ENCODE results near the gene ATP1B1. TPM values are rescaled to one million over a fixed set of nuclear protein-coding genes. Genes with fewer than 3 reads are reported as not detected.

ATP1B1 gene
- total and polyA plus RNA-seq, 2 experiments from 2014 or later: 51.0 to 73.4 TPM

DNA sequence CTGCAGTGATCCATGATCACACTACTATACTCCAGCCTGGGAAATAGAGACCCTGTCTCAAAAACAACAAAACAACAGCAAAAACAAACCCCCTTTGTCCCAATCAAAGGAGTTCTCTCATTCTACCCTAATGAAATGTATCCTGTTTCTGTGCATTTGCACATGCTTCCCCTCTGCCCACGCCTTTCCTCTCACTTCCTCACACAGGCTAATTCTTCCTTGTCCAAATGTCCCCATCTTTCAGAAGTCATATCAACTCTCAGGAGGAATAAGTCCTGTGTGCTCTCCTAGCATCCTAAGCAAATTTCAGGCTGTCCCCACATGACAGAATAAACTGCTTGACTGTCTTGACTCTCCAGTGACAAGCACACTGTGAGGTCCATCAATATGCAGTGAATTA, 8.1 kb upstream of the ATP1B1 start:
- Histone ChIP-seq H3K4me3 (no peak overlapping the region), H3K9me2 (ENCODE audit: insufficient read depth) (no peaks in the 10 kb centered on the region; the same call in 1 of the 2 replicates), H3K36me3 (ENCODE audit: insufficient read depth) (no peaks in the 10 kb centered on the region), H3K4me1 (ENCODE audit: insufficient read depth) (no peaks in the 10 kb centered on the region), H3F3A (replicated peaks; ENCODE audit: low read depth) (no peaks in the 10 kb centered on the region), H2AFZ (no peak overlapping the region), H4K20me1 (replicated peaks; ENCODE audit: insufficient read depth) (no peaks in the 10 kb centered on the region), H3K27me3 (ENCODE audit: insufficient read depth) (no peaks in the 10 kb centered on the region), H3K79me2 (replicated peaks; ENCODE audit: insufficient read depth) (no peaks in the 10 kb centered on the region), H3K4me2 (no peak overlapping the region), H3K27ac (ENCODE audit: low read depth) (no peak overlapping the region)
- Mint-ChIP-seq H3K9me3 (no peaks in the 10 kb centered on the region), H3K27me3 (ENCODE audit: insufficient read depth, low read depth, poor library complexity) (peaks cover 5% of the 10 kb centered on the region), H3K36me3 (ENCODE audit: low read depth) (no peaks in the 10 kb centered on the region), H3K27ac (no peak overlapping the region), H3K4me3 (no peak overlapping the region), H3K4me1 (peaks cover 13% of the 10 kb centered on the region; the same call in 1 of the 3 replicates)
- DNase-seq (ENCODE audit: low spot score): no peak
- ATAC-seq: no peak
- no peak for TF ChIP-seq ZNF462 (CRISPR knock-in tag; IDR thresholded peaks at IDR 0.05)
- TF ChIP-seq CREB1 (CRISPR knock-in tag; IDR thresholded peaks at IDR 0.05; ENCODE audit: low read depth): no peak
- no peak for TF ChIP-seq CTCF (conservative IDR thresholded peaks at IDR 0.05; ENCODE audit: low read depth in 2 of 2)
- TF ChIP-seq STAT1 (IDR thresholded peaks at IDR 0.05; ENCODE audit: unreplicated experiment): no peak
- TF ChIP-seq ZNF331 (CRISPR knock-in tag; IDR thresholded peaks at IDR 0.05; ENCODE audit: low read depth): no peak
- no peak for TF ChIP-seq ZNF114 (CRISPR knock-in tag; IDR thresholded peaks at IDR 0.05)
- no peak for TF ChIP-seq NANOG (IDR thresholded peaks at IDR 0.05; ENCODE audit: borderline replicate concordance)
- TF ChIP-seq EZH2phosphoT487 (IDR thresholded peaks at IDR 0.05; ENCODE audit: unreplicated experiment): no peak
- no peak for TF ChIP-seq JUNB (IDR thresholded peaks at IDR 0.05; ENCODE audit: unreplicated experiment)
- no peak for TF ChIP-seq ETS1 (IDR thresholded peaks at IDR 0.05)
- TF ChIP-seq, protein P1, sequence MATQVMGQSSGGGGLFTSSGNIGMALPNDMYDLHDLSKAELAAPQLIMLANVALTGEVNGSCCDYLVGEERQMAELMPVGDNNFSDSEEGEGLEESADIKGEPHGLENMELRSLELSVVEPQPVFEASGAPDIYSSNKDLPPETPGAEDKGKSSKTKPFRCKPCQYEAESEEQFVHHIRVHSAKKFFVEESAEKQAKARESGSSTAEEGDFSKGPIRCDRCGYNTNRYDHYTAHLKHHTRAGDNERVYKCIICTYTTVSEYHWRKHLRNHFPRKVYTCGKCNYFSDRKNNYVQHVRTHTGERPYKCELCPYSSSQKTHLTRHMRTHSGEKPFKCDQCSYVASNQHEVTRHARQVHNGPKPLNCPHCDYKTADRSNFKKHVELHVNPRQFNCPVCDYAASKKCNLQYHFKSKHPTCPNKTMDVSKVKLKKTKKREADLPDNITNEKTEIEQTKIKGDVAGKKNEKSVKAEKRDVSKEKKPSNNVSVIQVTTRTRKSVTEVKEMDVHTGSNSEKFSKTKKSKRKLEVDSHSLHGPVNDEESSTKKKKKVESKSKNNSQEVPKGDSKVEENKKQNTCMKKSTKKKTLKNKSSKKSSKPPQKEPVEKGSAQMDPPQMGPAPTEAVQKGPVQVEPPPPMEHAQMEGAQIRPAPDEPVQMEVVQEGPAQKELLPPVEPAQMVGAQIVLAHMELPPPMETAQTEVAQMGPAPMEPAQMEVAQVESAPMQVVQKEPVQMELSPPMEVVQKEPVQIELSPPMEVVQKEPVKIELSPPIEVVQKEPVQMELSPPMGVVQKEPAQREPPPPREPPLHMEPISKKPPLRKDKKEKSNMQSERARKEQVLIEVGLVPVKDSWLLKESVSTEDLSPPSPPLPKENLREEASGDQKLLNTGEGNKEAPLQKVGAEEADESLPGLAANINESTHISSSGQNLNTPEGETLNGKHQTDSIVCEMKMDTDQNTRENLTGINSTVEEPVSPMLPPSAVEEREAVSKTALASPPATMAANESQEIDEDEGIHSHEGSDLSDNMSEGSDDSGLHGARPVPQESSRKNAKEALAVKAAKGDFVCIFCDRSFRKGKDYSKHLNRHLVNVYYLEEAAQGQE (IDR thresholded peaks at IDR 0.05; ENCODE audit: unreplicated experiment): no peak
- TF ChIP-seq EZH2 (IDR thresholded peaks at IDR 0.05; ENCODE audit: low read depth, unreplicated experiment): no peak
- no peak for TF ChIP-seq POLR2AphosphoS5 (IDR thresholded peaks at IDR 0.05; ENCODE audit: low read depth)

All from GM23338 (cell line).